Natural killer cell (primary cell): ENCODE results near the gene EHMT1. TPM values are rescaled to one million over a fixed set of nuclear protein-coding genes. Genes with fewer than 3 reads are reported as not detected.

ENCODE experiments used
- ATAC-seq, 3 donors: fragments of 150-1000 bp in 2 of 3; fragments of 200-7000 bp in 1 of 3; cut with Tn5 transposase; 1 replicate in 1 of 3; 2 replicates in 2 of 3; pipeline ENCODE4 v1.10.0; 2021; ENCODE audit warnings: mild to moderate bottlenecking in 2 of 3, moderate library complexity in 2 of 3
- DNase-seq, 2 donors: peaks; one replicate each; pipeline versions ENCODE4 v3.0.0 to v3.0.0-alpha.2; 2013 to 2021; ENCODE audit warnings: mixed read lengths in 1 of 2
- H3K27ac ChIP-seq: one replicate; pipeline ENCODE4 v1.5.1; 2013; ENCODE audit warnings: mild to moderate bottlenecking, low read length
- H3K27me3 ChIP-seq: one replicate; pipeline ENCODE4 v1.6.1; 2013; ENCODE audit warnings: low read length; ENCODE audit not compliant: control insufficient read depth, insufficient read depth
- H3K36me3 ChIP-seq: one replicate; pipeline ENCODE4 v1.6.1; 2013; ENCODE audit warnings: low read length; ENCODE audit not compliant: control insufficient read depth, insufficient read depth
- H3K4me1 ChIP-seq: one replicate; pipeline ENCODE4 v1.6.1; 2013; ENCODE audit warnings: low read length; ENCODE audit not compliant: control insufficient read depth, insufficient read depth
- H3K4me3 ChIP-seq: one replicate; pipeline ENCODE4 v1.5.1; 2013; ENCODE audit warnings: low read length
- H3K9me3 ChIP-seq: one replicate; pipeline ENCODE4 v1.6.1; 2013; ENCODE audit warnings: low read length; ENCODE audit not compliant: control insufficient read depth, insufficient read depth
- H3K27ac Mint-ChIP-seq, 2 donors: one replicate each; pipeline ENCODE4 v1.8.0; 2022; ENCODE audit warnings: mild to moderate bottlenecking in 2 of 2, mixed read lengths in 2 of 2, moderate library complexity in 1 of 2
- H3K27me3 Mint-ChIP-seq, 2 donors: one replicate each; pipeline ENCODE4 v1.8.0; 2022; ENCODE audit warnings: low read depth in 2 of 2, mixed read lengths in 2 of 2
- H3K36me3 Mint-ChIP-seq: one replicate; pipeline ENCODE4 v1.8.0; 2022; ENCODE audit warnings: mixed read lengths
- H3K4me1 Mint-ChIP-seq, 2 donors: one replicate each; pipeline ENCODE4 v1.8.0; 2022; ENCODE audit warnings: mixed read lengths in 2 of 2
- H3K4me3 Mint-ChIP-seq: one replicate; pipeline ENCODE4 v1.8.0; 2022; ENCODE audit warnings: mild to moderate bottlenecking, moderate library complexity, mixed read lengths
- H3K9me3 Mint-ChIP-seq, 2 donors: one replicate each; pipeline ENCODE4 v1.8.0; 2022; ENCODE audit warnings: mixed read lengths in 2 of 2
- WGBS: methylation state at CpG from one replicate; pipeline ENCODE4 v1.1.7; 2013; ENCODE audit warnings: missing lambda C conversion rate; ENCODE audit not compliant: insufficient coverage; 5-methylcytosine and 5-hydroxymethylcytosine counted together
- intact Hi-C: fragments of 100-400 bp; cut with micrococcal nuclease; formaldehyde crosslinking; loops from one replicate; pipeline ENCODE4 v1.14.2; 2022
- total RNA-seq, 4 donors: library from RNA; stranded (reverse); fragments of 120-200 nt in 1 of 4; gene quantifications; one replicate each; pipeline versions ENCODE4 v1.2.3 to v1.2.4, GENCODE V29; 2013 to 2022
- TF ChIP-seq, protein P1 (sequence below): fragments of 200-600 bp; IDR thresholded peaks from one replicate; pipeline ENCODE4 v1.8.0; 2022; ENCODE audit warnings: antibody characterized with exemption

Gene EHMT1
- total RNA-seq, 3 donors from 2014 or later (not counting 1 experiment from before 2014, with no cell fraction given): 173 to 200 (median 176) TPM

DNA sequence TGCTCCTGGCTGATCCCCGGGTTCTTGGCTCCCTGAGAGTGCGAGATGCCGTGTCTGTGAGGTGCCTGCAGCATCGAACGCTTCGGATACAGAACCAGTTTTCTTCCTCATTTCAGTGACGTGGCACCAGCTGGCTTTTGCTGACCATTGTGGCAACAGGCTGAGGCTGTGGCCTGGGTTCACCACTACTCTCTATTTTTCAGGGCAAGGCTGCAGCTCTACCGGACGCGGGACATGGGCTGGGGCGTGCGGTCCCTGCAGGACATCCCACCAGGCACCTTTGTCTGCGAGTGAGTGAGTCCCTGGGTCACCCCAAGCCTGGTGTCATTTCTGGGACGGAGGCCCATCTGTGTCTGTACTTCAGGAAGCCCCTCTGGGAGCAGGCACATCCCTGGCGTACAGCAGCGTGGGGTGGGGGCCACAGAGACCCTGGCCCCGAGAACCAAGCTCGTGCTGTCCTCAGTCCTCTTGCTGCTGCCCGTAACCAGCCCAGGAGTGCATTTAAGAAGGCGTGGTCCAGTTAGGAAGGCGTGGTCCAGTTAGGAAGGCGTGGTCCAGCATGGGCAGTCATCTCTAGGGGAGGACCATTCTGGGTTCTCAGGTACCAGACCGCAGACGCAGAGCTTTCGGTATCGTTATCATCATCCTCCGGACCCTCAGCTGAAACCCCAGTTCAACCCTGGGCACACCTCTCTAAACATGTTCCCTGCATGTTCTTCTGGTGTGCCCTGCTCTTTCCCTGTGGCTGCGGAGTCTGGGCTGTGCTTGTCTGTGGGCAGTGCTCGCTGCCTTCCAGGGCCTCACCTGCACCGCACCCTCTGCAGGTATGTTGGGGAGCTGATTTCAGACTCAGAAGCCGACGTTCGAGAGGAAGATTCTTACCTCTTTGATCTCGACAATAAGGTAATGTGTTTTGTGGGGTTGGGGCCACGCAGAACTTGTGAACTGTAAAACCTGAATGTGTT, 198.7 kb downstream of the EHMT1 start:
- ATAC-seq (no peak), DNase-seq (no peak)
- Histone ChIP-seq H3K36me3 (peaks cover 69% of the 10 kb centered on the region), H3K4me1 (no peaks in the 10 kb centered on the region), H3K4me3 (no peak overlapping the region), H3K27me3 (no peaks in the 10 kb centered on the region), H3K9me3 (no peaks in the 10 kb centered on the region), H3K27ac (no peak overlapping the region)
- intact Hi-C loops: no loop called here
- Mint-ChIP-seq H3K9me3 (no peaks in the 10 kb centered on the region), H3K27ac (no peak overlapping the region), H3K27me3 (no peaks in the 10 kb centered on the region), H3K36me3 (no peaks in the 10 kb centered on the region), H3K4me3 (no peak overlapping the region), H3K4me1 (peaks cover 0 to 4% of the 10 kb centered on the region in 2 donors)
- TF ChIP-seq, protein P1, sequence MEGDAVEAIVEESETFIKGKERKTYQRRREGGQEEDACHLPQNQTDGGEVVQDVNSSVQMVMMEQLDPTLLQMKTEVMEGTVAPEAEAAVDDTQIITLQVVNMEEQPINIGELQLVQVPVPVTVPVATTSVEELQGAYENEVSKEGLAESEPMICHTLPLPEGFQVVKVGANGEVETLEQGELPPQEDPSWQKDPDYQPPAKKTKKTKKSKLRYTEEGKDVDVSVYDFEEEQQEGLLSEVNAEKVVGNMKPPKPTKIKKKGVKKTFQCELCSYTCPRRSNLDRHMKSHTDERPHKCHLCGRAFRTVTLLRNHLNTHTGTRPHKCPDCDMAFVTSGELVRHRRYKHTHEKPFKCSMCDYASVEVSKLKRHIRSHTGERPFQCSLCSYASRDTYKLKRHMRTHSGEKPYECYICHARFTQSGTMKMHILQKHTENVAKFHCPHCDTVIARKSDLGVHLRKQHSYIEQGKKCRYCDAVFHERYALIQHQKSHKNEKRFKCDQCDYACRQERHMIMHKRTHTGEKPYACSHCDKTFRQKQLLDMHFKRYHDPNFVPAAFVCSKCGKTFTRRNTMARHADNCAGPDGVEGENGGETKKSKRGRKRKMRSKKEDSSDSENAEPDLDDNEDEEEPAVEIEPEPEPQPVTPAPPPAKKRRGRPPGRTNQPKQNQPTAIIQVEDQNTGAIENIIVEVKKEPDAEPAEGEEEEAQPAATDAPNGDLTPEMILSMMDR: no peak
- WGBS: 98% methylated on average over 35 of the region's 35 CpGs

DNA sequence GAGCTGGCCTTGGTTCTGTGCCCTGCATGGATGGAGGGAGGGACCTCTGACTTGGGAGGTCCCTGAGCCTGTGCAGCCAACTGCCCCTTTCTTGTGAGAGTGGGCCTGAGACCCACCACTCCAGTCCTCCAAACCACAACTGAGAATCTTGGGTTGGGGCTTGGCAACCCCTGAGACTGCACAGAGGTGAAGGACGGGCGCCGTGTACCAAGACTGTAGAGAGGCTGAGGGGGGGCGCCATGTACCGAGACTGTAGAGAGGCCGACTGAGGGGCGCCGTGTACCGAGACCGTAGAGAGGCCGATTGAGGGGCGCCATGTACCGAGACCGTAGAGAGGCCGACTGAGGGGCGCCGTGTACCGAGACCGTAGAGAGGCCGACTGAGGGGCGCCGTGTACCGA, 199.5 kb downstream of the EHMT1 start:
- H3K27me3 ChIP-seq: no peaks in the 10 kb centered on the region
- ATAC-seq (no peak), DNase-seq (no peak)
- 89% methylated on average over 10 of the region's 23 CpGs for WGBS
- no peak overlapping the region for H3K4me3 Mint-ChIP-seq
- no peak overlapping the region for H3K4me3 ChIP-seq
- peaks cover 61% of the 10 kb centered on the region for H3K36me3 ChIP-seq
- H3K27ac Mint-ChIP-seq: no peak overlapping the region
- no peaks in the 10 kb centered on the region for H3K36me3 Mint-ChIP-seq
- H3K4me1 Mint-ChIP-seq: peaks cover 0 to 4% of the 10 kb centered on the region in 2 donors
- no peaks in the 10 kb centered on the region for H3K27me3 Mint-ChIP-seq
- H3K27ac ChIP-seq: no peak overlapping the region
- no peaks in the 10 kb centered on the region for H3K4me1 ChIP-seq
- intact Hi-C loops: no loop called here
- TF ChIP-seq, protein P1: no peak
- no peaks in the 10 kb centered on the region for H3K9me3 Mint-ChIP-seq
- H3K9me3 ChIP-seq: no peaks in the 10 kb centered on the region

DNA sequence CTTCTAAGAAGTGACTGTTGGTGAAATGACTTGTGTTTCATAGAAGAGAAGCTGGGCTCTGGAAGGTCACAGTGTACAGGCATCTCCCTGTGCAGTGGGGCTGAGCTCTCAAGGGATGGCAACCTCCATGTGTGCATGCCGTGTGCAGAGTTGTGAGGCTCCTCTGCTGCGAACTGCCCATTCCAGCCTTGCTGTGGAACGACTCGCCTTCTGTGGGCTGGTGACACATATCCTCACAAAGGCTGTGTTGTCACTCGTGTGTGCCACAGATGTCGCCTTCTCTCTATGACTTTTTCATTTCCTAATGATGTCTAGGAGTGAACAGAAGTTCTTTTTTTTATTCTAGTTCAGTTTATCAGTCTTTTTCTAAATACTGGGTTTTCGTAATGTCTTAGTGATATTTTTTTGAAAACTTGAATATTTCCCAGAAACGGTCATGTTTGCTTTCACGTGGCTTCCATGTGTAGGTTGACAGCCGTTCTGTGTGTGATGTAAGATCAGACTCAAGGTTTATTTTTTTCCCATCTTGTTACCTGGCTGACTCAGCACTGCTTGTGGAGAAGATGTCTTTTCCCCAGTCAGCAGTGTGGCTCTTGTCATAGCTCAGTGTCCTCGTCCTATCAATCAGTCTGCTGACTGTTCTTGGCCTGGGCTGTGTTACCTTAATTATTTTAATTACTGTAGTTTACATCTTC, 201.5 kb downstream of the EHMT1 start:
- no peak overlapping the region for H3K27ac ChIP-seq
- no peaks in the 10 kb centered on the region for H3K27me3 Mint-ChIP-seq
- H3K9me3 Mint-ChIP-seq: no peaks in the 10 kb centered on the region
- H3K9me3 ChIP-seq: no peaks in the 10 kb centered on the region
- TF ChIP-seq, protein P1: no peak
- H3K27me3 ChIP-seq: no peaks in the 10 kb centered on the region
- WGBS: 94% methylated on average over 11 of the region's 11 CpGs
- H3K27ac Mint-ChIP-seq: peak overlapping the region in 1 of 2 donors; percentile 18
- no peak overlapping the region for H3K4me3 ChIP-seq
- H3K4me1 Mint-ChIP-seq: no peaks in the 10 kb centered on the region
- DNase-seq: no peak
- H3K4me3 Mint-ChIP-seq: no peak overlapping the region
- intact Hi-C loops: no loop called here
- no peaks in the 10 kb centered on the region for H3K4me1 ChIP-seq
- peaks cover 8% of the 10 kb centered on the region for H3K36me3 Mint-ChIP-seq
- no peak for ATAC-seq
- peaks cover 54% of the 10 kb centered on the region for H3K36me3 ChIP-seq
